Measurements from ENCODE around the gene NAV3.

NAV3 gene

DNA sequence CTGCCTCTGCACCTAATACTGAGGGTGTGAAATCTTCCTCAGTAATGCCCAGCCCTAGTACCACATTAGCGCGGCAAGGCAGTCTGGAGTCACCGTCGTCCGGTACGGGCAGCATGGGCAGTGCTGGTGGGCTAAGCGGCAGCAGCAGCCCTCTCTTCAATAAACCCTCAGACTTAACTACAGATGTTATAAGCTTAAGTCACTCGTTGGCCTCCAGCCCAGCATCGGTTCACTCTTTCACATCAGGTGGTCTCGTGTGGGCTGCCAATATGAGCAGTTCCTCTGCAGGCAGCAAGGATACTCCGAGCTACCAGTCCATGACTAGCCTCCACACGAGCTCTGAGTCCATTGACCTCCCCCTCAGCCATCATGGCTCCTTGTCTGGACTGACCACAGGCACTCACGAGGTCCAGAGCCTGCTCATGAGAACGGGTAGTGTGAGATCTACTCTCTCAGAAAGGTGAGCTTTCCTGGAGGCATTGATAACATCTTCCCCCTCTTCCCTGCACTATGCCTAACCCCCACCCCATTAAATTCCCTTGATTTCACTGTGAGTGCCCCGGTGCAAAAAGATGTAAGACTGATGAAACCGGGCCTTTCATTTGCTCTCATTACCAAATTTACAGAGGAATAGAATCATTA, 291.4 kb downstream of the NAV3 start:
- H3K36me3 Mint-ChIP-seq (ENCODE audit: low read depth) = no peaks in the 10 kb centered on the region
- no peak overlapping the region for H3K27ac Mint-ChIP-seq
- no peaks in the 10 kb centered on the region for H3K4me1 Mint-ChIP-seq (ENCODE audit: low read depth)
- H3K4me3 Mint-ChIP-seq = no peak overlapping the region
- no peaks in the 10 kb centered on the region for H3K9me3 Mint-ChIP-seq
- intact Hi-C loops (cut with micrococcal nuclease) = loop anchor here (2.0 kb wide), 1 partner anchor 123 kb away; no protein-coding TSS in a partner anchor
- H3K27me3 Mint-ChIP-seq = no peaks in the 10 kb centered on the region

- no peak overlapping the region for H3K27ac Mint-ChIP-seq
- H3K4me1 Mint-ChIP-seq (ENCODE audit: low read depth) = no peaks in the 10 kb centered on the region
- peaks cover 4% of the 10 kb centered on the region for H3K27me3 Mint-ChIP-seq
- intact Hi-C loops (cut with micrococcal nuclease) = no loop called here
- H3K4me3 Mint-ChIP-seq = no peak overlapping the region
- H3K36me3 Mint-ChIP-seq (ENCODE audit: low read depth) = no peaks in the 10 kb centered on the region
- no peaks in the 10 kb centered on the region for H3K9me3 Mint-ChIP-seq
Measured at GRCh38 chr12:78128211-78128610, 297.5 kb downstream of the NAV3 start.

DNA sequence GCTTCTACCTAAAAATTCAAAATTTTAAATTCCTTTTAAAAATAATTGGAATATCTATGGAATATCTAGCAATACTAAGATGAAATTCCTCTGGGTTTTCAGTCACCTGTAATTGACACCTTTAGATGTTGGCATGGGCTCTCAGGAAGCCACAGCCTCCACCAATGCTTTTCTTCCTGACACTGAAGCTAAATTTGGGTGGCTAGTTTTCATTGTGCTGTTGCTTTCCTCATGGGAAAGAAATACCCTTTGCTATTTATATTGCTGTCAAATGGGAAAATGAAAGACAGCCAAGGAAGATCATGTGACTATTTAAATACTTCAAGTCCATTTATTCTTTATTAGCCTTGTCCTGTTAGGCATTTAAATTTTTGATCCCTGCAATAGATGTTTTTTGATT, 313.0 kb downstream of the NAV3 start:
- H3K4me3 Mint-ChIP-seq = no peak overlapping the region
- H3K27ac Mint-ChIP-seq = no peak overlapping the region
- H3K27me3 Mint-ChIP-seq = no peaks in the 10 kb centered on the region
- intact Hi-C loops (cut with micrococcal nuclease) = loop anchor here (10.0 kb wide), 2 partner anchors 139 to 441 kb away; no protein-coding TSS in a partner anchor
- no peaks in the 10 kb centered on the region for H3K36me3 Mint-ChIP-seq (ENCODE audit: low read depth)
- H3K9me3 Mint-ChIP-seq = no peaks in the 10 kb centered on the region
- no peaks in the 10 kb centered on the region for H3K4me1 Mint-ChIP-seq (ENCODE audit: low read depth)

DNA sequence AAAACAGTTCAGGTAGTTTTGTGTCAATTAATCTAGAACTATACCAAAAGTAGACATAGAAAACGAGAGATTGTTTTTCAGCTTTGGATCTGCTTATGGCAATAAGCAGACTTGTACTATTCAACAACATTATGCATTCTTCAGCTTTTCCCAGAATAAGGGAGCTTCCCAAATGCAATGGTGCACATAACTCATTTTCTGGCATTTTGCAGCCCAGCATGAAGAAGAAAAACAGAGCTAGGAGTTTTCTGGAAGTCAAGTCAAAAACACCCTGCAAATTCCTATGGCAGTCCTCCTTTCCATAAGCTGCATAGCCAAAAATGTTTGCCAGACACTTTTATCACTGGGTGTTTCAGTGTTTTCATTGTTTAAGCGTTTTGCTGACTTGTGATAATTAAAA, 314.7 kb downstream of the NAV3 start:
- intact Hi-C loops (cut with micrococcal nuclease) = loop anchor here (5.0 to 10.0 kb wide), 3 partner anchors 141 to 1027 kb away; no protein-coding TSS in a partner anchor
- no peak overlapping the region for H3K4me3 Mint-ChIP-seq
- H3K27ac Mint-ChIP-seq = no peak overlapping the region
- no peaks in the 10 kb centered on the region for H3K9me3 Mint-ChIP-seq
- no peaks in the 10 kb centered on the region for H3K36me3 Mint-ChIP-seq (ENCODE audit: low read depth)
- H3K4me1 Mint-ChIP-seq (ENCODE audit: low read depth) = no peaks in the 10 kb centered on the region
- H3K27me3 Mint-ChIP-seq = no peaks in the 10 kb centered on the region

DNA sequence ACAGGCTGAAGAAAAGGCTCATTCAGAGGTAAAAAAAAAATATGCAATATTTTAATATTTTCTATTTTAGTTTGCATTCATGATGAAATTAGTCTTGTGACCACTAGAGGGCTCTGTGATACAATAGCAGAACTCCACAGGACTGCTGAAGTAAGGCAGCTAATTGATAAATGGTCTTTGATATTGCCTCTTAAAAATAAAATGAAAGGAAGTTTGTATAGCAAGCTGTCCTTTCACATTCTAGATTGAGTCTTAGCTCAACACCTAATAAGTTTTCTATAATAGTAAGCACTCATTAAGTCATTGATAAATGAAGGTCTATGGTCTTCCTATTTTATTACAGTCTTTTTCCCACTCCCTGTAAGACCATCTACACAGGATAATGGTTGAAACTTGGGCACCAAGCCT, 315.7 kb downstream of the NAV3 start:
- no peaks in the 10 kb centered on the region for H3K9me3 Mint-ChIP-seq
- no peaks in the 10 kb centered on the region for H3K4me1 Mint-ChIP-seq (ENCODE audit: low read depth)
- no peak overlapping the region for H3K27ac Mint-ChIP-seq
- no peaks in the 10 kb centered on the region for H3K36me3 Mint-ChIP-seq (ENCODE audit: low read depth)
- no peaks in the 10 kb centered on the region for H3K27me3 Mint-ChIP-seq
- intact Hi-C loops (cut with micrococcal nuclease) = loop anchor here (2.0 to 10.0 kb wide), 4 partner anchors 142 to 1228 kb away; no protein-coding TSS in a partner anchor
- no peak overlapping the region for H3K4me3 Mint-ChIP-seq

- Mint-ChIP-seq H3K27me3 (no peaks in the 10 kb centered on the region), H3K4me3 (no peak overlapping the region), H3K9me3 (no peaks in the 10 kb centered on the region), H3K4me1 (ENCODE audit: low read depth) (no peaks in the 10 kb centered on the region), H3K36me3 (ENCODE audit: low read depth) (no peaks in the 10 kb centered on the region), H3K27ac (no peak overlapping the region)
- intact Hi-C loops (cut with micrococcal nuclease) = loop anchor here (5.0 to 10.0 kb wide), 3 partner anchors 145 to 1023 kb away; no protein-coding TSS in a partner anchor
Measured at GRCh38 chr12:78149459-78149858, 318.8 kb downstream of the NAV3 start.

DNA sequence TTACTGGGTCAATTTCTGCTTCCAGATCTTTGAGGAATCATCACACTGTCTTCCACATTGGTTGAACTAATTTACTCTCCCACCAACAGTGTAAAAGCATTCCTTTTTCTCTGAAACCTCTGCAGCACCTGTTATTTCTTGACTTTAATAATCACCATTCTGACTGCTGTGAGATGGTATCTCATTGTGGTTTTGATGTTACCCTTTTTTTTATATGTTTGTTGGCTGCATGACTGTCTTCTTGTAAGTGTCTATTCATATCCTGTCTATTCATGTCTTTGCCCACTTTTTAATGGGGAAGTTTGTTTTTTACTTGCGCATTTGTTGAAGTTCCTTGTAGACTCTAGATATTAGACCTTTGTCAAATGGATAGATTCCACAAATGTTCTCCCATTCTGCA, 324.9 kb downstream of the NAV3 start:
- H3K27ac Mint-ChIP-seq = no peak overlapping the region
- no peaks in the 10 kb centered on the region for H3K4me1 Mint-ChIP-seq (ENCODE audit: low read depth)

GRCh38 chr12:78156751-78157150, 326.1 kb downstream of the NAV3 start:
- no peak overlapping the region for H3K4me3 Mint-ChIP-seq
- intact Hi-C loops (cut with micrococcal nuclease) = no loop called here
- H3K36me3 Mint-ChIP-seq (ENCODE audit: low read depth) = no peaks in the 10 kb centered on the region
- H3K4me1 Mint-ChIP-seq (ENCODE audit: low read depth) = no peaks in the 10 kb centered on the region
- H3K27me3 Mint-ChIP-seq = peaks cover 1% of the 10 kb centered on the region
- H3K27ac Mint-ChIP-seq = no peak overlapping the region
- no peaks in the 10 kb centered on the region for H3K9me3 Mint-ChIP-seq

More for the DNA sequence above, 324.9 kb downstream of the NAV3 start:
- intact Hi-C loops (cut with micrococcal nuclease) = no loop called here
- Mint-ChIP-seq H3K4me3 (no peak overlapping the region), H3K27me3 (peaks cover 1% of the 10 kb centered on the region), H3K9me3 (no peaks in the 10 kb centered on the region), H3K36me3 (ENCODE audit: low read depth) (no peaks in the 10 kb centered on the region)

- H3K9me3 Mint-ChIP-seq = no peaks in the 10 kb centered on the region
- intact Hi-C loops (cut with micrococcal nuclease) = no loop called here
- H3K4me3 Mint-ChIP-seq = no peak overlapping the region
- no peak overlapping the region for H3K27ac Mint-ChIP-seq
- no peaks in the 10 kb centered on the region for H3K4me1 Mint-ChIP-seq (ENCODE audit: low read depth)
- no peaks in the 10 kb centered on the region for H3K36me3 Mint-ChIP-seq (ENCODE audit: low read depth)
- H3K27me3 Mint-ChIP-seq = peaks cover 1% of the 10 kb centered on the region
Measured at GRCh38 chr12:78157199-78157598, 326.5 kb downstream of the NAV3 start.

DNA sequence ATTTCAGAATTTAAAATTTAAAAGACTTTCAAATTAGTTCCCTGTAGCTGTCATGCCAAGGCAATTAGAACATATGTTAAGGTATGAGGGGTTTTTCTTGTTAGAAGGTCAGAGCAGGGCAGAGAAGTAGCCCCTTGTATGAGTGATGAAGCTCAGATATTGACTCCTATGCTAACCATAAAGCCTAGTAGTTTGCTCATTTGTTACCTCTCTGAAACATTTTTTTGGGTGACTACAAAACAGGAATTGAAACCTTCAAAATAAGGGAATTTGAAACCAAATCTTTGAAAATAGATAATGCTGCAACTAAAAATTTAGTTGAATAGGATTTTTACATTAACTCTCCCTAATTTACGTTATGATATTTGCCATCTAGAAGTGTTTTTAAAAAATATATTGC, 333.5 kb downstream of the NAV3 start:
- Mint-ChIP-seq H3K4me3 (no peak overlapping the region), H3K9me3 (no peaks in the 10 kb centered on the region), H3K27me3 (peaks cover 2% of the 10 kb centered on the region), H3K36me3 (ENCODE audit: low read depth) (no peaks in the 10 kb centered on the region), H3K4me1 (ENCODE audit: low read depth) (no peaks in the 10 kb centered on the region), H3K27ac (no peak overlapping the region)
- intact Hi-C loops (cut with micrococcal nuclease) = no loop called here

GRCh38 chr12:78167510-78167909, 336.8 kb downstream of the NAV3 start:
- no peaks in the 10 kb centered on the region for H3K9me3 Mint-ChIP-seq
- no peaks in the 10 kb centered on the region for H3K4me1 Mint-ChIP-seq (ENCODE audit: low read depth)
- no peak overlapping the region for H3K27ac Mint-ChIP-seq
- intact Hi-C loops (cut with micrococcal nuclease) = no loop called here
- no peak overlapping the region for H3K4me3 Mint-ChIP-seq
- peaks cover 2% of the 10 kb centered on the region for H3K27me3 Mint-ChIP-seq
- no peaks in the 10 kb centered on the region for H3K36me3 Mint-ChIP-seq (ENCODE audit: low read depth)

GRCh38 chr12:78171061-78171460, 340.4 kb downstream of the NAV3 start:
- Mint-ChIP-seq H3K9me3 (no peaks in the 10 kb centered on the region), H3K4me1 (ENCODE audit: low read depth) (no peaks in the 10 kb centered on the region), H3K27ac (no peak overlapping the region), H3K27me3 (peaks cover under 1% of the 10 kb centered on the region), H3K4me3 (no peak overlapping the region), H3K36me3 (ENCODE audit: low read depth) (no peaks in the 10 kb centered on the region)
- intact Hi-C loops (cut with micrococcal nuclease) = no loop called here

DNA sequence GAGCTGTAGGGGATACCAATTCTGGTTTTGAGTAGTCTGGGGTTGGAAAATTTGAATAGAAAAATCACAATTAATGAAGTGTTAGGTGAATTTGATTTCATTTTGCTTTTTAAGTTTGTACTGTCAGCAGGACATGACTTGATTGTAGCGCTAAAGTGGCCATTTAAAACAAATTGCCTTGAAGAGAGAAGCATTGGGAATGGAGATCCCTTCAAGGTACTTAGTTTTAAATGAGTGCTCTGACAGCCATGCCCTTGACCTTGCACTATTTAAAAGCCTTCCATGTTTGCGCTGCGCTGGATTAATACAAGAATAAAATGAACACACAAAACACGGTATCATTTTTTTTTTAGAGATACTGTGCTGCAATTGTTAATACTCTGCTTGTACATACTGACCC, 345.9 kb downstream of the NAV3 start:
- H3K27ac Mint-ChIP-seq = no peak overlapping the region
- no peaks in the 10 kb centered on the region for H3K4me1 Mint-ChIP-seq (ENCODE audit: low read depth)
- intact Hi-C loops (cut with micrococcal nuclease) = no loop called here
- H3K27me3 Mint-ChIP-seq = no peaks in the 10 kb centered on the region
- H3K4me3 Mint-ChIP-seq = no peak overlapping the region
- H3K36me3 Mint-ChIP-seq (ENCODE audit: low read depth) = no peaks in the 10 kb centered on the region
- no peaks in the 10 kb centered on the region for H3K9me3 Mint-ChIP-seq

- Mint-ChIP-seq H3K4me3 (no peak overlapping the region), H3K27ac (no peak overlapping the region), H3K27me3 (no peaks in the 10 kb centered on the region), H3K4me1 (ENCODE audit: low read depth) (no peaks in the 10 kb centered on the region), H3K36me3 (ENCODE audit: low read depth) (no peaks in the 10 kb centered on the region), H3K9me3 (no peaks in the 10 kb centered on the region)
- intact Hi-C loops (cut with micrococcal nuclease) = no loop called here
Measured at GRCh38 chr12:78177298-78177697, 346.6 kb downstream of the NAV3 start.

DNA sequence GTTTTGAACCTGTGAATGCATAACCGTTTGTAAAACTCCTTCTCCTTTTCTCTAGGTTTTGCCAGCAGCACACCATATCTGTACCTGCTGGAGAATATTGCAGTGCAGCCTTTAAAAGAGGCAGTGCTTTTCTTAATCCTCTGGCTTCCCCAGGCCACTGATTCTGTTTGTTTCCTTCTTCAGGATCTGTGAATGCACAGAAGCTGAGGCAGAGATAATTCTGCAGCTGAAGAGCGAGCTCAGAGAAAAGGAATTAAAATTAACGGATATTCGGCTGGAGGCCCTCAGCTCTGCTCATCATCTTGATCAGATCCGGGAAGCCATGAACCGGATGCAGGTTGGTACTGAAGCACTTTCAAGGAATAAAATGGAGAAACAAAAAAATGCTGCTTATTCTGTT, 348.7 kb downstream of the NAV3 start:
- intact Hi-C loops (cut with micrococcal nuclease) = no loop called here
- Mint-ChIP-seq H3K27me3 (no peaks in the 10 kb centered on the region), H3K4me1 (ENCODE audit: low read depth) (no peaks in the 10 kb centered on the region), H3K27ac (no peak overlapping the region), H3K36me3 (ENCODE audit: low read depth) (no peaks in the 10 kb centered on the region), H3K4me3 (no peak overlapping the region), H3K9me3 (no peaks in the 10 kb centered on the region)
